ENCODE data around the gene E2F8.
"Not testable (repeated sequence)": the region's sequence is repeated elsewhere in the genome, so short reads cannot be mapped to it uniquely, and the experiment has no call there.

Gene E2F8, protein sequence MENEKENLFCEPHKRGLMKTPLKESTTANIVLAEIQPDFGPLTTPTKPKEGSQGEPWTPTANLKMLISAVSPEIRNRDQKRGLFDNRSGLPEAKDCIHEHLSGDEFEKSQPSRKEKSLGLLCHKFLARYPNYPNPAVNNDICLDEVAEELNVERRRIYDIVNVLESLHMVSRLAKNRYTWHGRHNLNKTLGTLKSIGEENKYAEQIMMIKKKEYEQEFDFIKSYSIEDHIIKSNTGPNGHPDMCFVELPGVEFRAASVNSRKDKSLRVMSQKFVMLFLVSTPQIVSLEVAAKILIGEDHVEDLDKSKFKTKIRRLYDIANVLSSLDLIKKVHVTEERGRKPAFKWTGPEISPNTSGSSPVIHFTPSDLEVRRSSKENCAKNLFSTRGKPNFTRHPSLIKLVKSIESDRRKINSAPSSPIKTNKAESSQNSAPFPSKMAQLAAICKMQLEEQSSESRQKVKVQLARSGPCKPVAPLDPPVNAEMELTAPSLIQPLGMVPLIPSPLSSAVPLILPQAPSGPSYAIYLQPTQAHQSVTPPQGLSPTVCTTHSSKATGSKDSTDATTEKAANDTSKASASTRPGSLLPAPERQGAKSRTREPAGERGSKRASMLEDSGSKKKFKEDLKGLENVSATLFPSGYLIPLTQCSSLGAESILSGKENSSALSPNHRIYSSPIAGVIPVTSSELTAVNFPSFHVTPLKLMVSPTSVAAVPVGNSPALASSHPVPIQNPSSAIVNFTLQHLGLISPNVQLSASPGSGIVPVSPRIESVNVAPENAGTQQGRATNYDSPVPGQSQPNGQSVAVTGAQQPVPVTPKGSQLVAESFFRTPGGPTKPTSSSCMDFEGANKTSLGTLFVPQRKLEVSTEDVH

DNA sequence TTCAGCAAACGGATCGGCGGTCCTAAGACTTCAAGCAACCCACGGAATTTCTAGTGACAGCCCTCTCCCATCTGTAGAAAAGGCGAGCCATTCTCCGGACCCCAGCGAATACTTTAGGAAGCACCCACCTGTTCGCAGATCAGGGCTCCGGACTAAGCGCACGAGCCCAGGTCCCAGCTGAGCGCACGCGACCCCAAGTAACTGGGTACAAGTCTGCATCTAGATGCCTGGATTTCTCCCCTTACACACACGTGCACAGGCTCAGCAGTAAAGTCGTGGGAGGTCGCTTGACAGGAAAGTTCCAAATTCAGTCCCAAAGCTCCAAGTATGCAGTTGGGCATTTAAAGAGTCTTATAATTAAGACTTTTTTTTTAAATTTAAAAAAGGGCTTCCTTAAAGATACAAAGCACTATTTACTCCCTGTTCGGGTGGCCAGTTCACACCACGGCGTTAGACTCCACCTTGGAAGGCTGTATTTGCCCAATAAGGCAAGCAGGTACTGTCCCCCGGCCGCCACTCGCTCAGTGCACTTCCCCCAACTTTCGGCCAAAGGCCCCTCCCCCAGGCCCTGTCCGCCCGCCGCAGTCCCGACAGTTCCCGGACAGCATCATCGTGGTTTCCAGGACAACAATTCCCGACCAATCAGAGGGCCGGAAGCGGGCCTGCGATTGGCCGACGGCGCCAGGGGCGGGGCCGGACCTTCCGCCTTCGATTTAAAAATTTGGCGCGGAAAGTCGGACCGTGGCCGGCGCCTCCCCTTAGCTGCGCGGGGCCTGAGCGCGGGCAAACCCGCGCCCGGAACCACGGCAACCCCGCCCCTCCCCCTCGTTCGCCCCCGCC is at the start of gene E2F8:
Gene E2F8 (minus strand): TSS at position 526 of the 840 bp plus-strand sequence. CDS start 824 bp downstream, outside the sequence.
- Mint-ChIP-seq H3K4me3 (peak within 1 kb of the TSS; percentile 88), H3K4me1 (peaks cover 17% of the 10 kb centered on the region), H3K9me3 (no peaks in the 10 kb centered on the region), H3K36me3 (ENCODE audit: low read depth) (peaks cover 28% of the 10 kb centered on the region), H3K27ac (peak within 1 kb of the TSS; percentile 49), H3K27me3 (peaks cover 44% of the 10 kb centered on the region)
- DNase-seq (peak; percentile 91), ATAC-seq (peak; percentile 88)

DNA sequence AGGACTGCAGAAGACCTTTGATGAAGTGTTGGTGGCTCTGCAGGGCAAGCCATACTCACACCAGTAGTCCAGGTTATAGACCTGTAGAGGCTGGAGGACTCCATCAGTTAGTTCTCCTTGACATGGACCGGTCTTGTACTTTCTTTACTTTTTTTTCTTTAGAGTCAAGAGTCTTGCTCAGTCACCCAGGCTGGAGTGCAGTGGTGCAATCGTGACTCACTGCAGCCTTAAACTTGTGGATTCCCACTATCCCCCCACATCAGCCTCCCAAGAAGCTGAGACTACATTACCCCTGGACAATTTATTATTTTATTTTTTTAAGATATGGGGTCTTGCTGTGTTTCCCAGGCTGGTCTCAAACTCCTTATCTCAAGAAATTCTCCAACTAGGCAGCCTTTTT is 49.6 kb upstream of the E2F8 start:
- no peaks in the 10 kb centered on the region for H3K4me1 Mint-ChIP-seq
- H3K36me3 Mint-ChIP-seq (ENCODE audit: low read depth) = no peaks in the 10 kb centered on the region
- no peak for DNase-seq
- no peaks in the 10 kb centered on the region for H3K9me3 Mint-ChIP-seq
- no peak for ATAC-seq
- peaks cover 10% of the 10 kb centered on the region for H3K27me3 Mint-ChIP-seq
- H3K4me3 Mint-ChIP-seq = no peak overlapping the region
- no peak overlapping the region for H3K27ac Mint-ChIP-seq

DNA sequence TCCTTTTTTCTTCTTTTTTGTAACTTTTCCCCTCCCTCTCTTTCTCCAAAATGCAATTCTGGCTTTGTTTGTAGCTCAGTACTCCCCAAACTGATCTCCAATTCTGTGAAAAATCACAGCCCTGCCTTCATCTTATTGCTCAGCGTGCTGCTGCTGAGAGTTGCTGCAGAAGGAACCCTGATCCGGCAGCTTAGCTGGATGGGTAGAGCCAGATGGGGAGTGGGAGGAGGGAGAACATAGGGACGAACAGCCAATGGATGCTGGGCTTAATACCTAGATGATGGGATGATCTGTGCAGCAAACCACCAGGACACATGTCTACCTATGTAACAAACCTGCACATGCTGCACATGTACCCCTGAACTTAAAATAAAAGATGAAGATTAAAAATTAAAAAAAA is 47.5 kb upstream of the E2F8 start:
- Mint-ChIP-seq H3K27ac (no peak overlapping the region), H3K9me3 (no peaks in the 10 kb centered on the region), H3K27me3 (peaks cover 10% of the 10 kb centered on the region), H3K36me3 (ENCODE audit: low read depth) (no peaks in the 10 kb centered on the region), H3K4me3 (no peak overlapping the region), H3K4me1 (peaks cover 8% of the 10 kb centered on the region)
- ATAC-seq (no peak), DNase-seq (no peak)

DNA sequence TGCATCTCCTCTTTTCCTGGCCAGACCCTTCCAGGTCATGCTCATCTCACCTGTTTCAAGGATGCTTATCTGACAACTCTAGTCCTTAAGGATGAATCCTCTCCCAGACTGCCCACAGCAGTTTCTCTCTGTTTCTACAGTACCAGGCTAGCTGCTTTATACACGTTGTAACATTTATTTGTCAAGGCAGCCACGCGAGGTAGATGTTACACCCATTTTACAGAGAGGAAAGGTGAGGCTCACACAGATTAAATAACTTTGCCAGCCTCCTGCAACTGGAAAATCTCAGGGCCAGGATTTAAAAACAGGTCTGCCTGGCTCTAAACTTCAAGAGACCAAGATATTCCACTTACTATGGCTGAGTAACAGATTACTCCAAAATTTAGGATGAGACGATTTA is 45.7 kb upstream of the E2F8 start:
- DNase-seq (no peak), ATAC-seq (no peak)
- H3K27ac Mint-ChIP-seq = no peak overlapping the region
- peaks cover 8% of the 10 kb centered on the region for H3K4me1 Mint-ChIP-seq
- no peaks in the 10 kb centered on the region for H3K36me3 Mint-ChIP-seq (ENCODE audit: low read depth)
- H3K9me3 Mint-ChIP-seq = no peaks in the 10 kb centered on the region
- H3K4me3 Mint-ChIP-seq = no peak overlapping the region
- H3K27me3 Mint-ChIP-seq = peaks cover 8% of the 10 kb centered on the region

DNA sequence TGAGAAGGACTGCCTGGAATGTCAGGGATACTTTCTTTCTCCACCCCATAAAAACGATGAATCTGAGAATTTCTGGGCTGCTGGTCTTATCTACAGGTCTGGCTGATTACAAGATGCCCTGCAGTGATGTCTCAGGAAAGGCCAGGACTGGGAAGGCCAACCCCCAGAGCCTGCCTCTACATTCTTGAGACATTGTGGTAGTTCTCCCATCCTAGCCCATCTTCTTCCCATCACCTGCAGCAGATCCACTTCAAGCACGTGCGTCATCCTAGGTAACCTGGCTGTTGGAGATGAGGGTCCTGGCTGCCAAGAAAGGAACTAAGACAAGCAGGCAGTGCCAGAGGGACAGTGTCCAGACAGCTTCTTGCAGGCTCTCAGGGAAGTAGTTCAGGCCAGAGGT is 44.1 kb upstream of the E2F8 start:
- ATAC-seq (no peak), DNase-seq (no peak)
- Mint-ChIP-seq H3K4me3 (no peak overlapping the region), H3K4me1 (peaks cover 10% of the 10 kb centered on the region), H3K27ac (no peak overlapping the region), H3K27me3 (peaks cover 5% of the 10 kb centered on the region), H3K36me3 (ENCODE audit: low read depth) (no peaks in the 10 kb centered on the region), H3K9me3 (no peaks in the 10 kb centered on the region)

DNA sequence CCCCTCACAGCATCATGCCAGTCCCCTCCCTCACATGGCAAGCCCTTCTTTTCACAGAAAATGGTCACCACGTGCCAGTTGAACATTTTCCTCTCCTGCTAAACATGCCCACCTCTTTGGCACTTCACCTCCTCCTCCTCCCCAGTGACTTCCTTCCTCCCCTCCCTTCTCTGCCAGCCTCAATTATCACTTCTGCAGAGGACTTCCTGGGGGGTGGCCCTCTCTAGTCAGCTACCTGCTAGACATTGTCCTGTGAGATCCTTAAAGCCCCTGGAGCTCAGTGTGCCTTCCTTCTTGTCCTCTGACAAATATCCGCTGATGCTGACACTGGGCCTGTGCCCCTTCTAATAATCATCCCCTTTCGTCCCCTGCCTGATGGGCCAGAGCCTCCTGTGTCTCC is 43.2 kb upstream of the E2F8 start:
- DNase-seq (no peak), ATAC-seq (no peak)
- Mint-ChIP-seq H3K36me3 (ENCODE audit: low read depth) (no peaks in the 10 kb centered on the region), H3K4me1 (peaks cover 10% of the 10 kb centered on the region), H3K27ac (no peak overlapping the region), H3K9me3 (no peaks in the 10 kb centered on the region), H3K27me3 (no peaks in the 10 kb centered on the region), H3K4me3 (no peak overlapping the region)

DNA sequence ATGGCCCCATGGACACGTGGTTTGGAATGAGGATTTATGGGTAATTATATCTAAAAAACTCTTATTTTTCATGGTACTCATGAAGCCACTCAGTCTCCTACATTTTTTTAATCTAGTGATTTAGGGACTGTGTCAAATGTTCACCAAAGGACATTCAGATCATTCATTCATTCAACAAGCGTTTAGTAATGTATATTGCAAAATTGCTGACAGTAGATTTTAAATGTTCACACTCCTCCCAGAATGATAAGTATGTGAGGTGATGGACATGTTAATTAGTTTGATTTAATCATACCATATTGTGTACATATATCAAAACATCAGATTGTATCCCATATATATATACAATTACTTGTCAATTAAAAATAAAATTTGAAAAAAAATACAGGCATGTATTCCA is 40.8 kb upstream of the E2F8 start:
- Mint-ChIP-seq H3K4me3 (no peak overlapping the region), H3K27ac (no peak overlapping the region), H3K9me3 (no peaks in the 10 kb centered on the region), H3K27me3 (no peaks in the 10 kb centered on the region), H3K36me3 (ENCODE audit: low read depth) (no peaks in the 10 kb centered on the region), H3K4me1 (peaks cover 10% of the 10 kb centered on the region)
- ATAC-seq (no peak), DNase-seq (no peak)

DNA sequence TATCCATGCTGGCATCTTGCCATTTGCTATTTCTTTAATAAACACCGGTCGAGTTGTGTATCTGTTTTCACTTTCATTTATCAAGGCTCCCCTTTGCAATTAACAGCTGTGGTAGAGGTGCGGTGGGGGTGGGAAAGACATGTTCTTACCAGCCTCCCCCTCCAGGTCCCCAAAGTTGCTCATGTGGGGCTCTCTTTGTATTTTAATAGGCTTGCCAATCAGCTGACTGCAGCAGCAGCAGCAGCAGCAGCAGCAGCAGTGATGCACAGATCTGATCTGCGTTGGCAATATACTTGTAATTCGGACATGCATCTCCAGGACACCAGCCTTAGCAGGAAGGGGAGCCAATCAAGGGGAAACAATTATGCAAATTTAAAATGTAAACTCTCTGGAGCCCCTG is 40.3 kb upstream of the E2F8 start:
- no peaks in the 10 kb centered on the region for H3K27me3 Mint-ChIP-seq
- H3K36me3 Mint-ChIP-seq (ENCODE audit: low read depth) = no peaks in the 10 kb centered on the region
- ATAC-seq = no peak
- H3K4me1 Mint-ChIP-seq = peaks cover 10% of the 10 kb centered on the region
- H3K4me3 Mint-ChIP-seq = no peak overlapping the region
- H3K9me3 Mint-ChIP-seq = no peaks in the 10 kb centered on the region
- no peak overlapping the region for H3K27ac Mint-ChIP-seq
- no peak for DNase-seq

DNA sequence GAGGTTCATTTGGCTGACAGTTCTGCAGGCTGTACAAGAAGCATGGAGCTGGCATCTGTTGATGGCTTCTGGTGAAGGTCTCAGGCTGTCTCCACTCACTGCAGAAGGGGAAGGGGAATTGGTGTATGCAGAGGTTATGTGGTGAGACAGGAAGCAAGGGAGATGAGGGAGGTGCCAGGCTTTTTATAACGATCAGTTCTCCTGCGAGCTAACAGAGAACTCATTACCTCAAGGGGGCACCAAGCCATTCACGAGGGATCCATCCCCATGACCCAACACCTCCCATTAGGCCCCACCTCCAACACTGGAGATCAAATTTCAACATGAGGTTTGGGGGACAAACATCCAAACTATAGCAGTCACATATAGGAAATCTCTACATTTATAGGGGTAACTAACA is 38.7 kb upstream of the E2F8 start:
- no peak for ATAC-seq
- H3K27me3 Mint-ChIP-seq = no peaks in the 10 kb centered on the region

DNA sequence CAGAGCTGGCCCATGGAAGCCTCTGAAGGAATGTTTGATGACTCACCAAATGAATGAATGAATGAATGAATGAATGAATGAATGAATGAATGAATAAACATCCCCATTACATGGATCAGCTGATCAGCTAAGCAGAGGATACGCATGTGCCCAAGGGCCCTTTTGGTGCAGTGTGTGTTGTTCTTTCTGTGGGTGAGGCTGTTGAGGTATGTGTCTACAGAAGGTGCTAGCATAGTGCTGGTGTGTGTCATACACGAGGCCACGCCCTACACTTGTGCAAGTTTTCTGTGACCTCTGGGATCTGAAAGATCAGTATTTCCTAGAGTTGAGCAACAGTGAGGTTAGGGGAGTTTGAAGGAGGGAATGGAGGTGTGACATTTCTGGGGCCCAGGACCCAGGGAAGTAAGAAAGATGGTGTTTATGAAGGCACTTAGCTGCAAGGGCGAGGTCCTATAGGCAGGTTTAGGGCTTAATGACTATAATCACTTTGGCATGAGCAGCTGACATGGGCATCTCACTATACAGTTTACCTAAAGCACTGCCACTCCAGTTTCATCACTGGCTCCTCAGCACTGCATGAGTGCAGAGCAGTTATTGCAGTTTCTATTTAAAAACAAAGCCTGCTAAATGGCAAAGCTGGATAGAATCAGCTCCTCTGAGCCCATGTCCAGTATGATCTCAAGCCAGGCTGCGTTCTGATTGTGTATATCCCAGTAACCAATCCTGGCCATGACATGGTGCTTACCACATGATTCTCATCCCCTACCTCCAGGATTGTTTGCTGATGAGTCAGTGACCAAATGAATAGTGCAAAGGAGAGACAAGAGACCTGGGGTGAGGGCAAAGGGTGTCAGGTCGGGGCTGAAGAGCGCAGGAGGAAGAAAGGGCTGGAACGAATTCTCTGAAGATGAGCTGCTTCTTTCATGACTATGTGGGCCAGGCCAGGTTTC is 36.4 kb upstream of the E2F8 start:
- DNase-seq (no peak), ATAC-seq (peak; percentile 43)
- Mint-ChIP-seq H3K9me3 (no peaks in the 10 kb centered on the region), H3K4me1 (peaks cover 1% of the 10 kb centered on the region), H3K27me3 (no peaks in the 10 kb centered on the region), H3K27ac (no peak overlapping the region), H3K36me3 (ENCODE audit: low read depth) (no peaks in the 10 kb centered on the region), H3K4me3 (no peak overlapping the region)

More for the DNA sequence above, 38.7 kb upstream of the E2F8 start:
- H3K4me3 Mint-ChIP-seq = no peak overlapping the region
- H3K36me3 Mint-ChIP-seq (ENCODE audit: low read depth) = no peaks in the 10 kb centered on the region
- H3K4me1 Mint-ChIP-seq = peaks cover 10% of the 10 kb centered on the region
- no peak for DNase-seq
- no peaks in the 10 kb centered on the region for H3K9me3 Mint-ChIP-seq
- H3K27ac Mint-ChIP-seq = no peak overlapping the region

DNA sequence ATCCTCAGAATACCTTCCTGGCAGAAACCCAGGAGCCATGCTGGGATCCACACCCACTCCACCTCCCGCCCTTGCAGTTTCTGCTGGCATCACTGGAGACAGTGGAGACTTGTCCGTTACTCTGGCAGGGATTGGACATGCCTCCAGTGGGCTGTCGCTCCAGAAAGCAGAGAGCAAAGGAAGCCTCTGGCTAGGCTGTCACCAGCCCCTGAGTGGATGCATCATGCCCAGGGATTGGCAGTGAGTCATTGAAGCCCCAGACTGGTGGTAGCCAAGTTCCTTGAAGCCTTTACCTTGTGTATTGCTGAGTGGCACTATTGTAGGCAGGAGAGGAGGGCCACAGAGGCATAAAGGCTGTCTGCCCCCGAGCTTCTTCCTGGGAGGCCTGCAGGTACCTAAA is 34.8 kb upstream of the E2F8 start:
- DNase-seq (no peak), ATAC-seq (peak; percentile 15)
- Mint-ChIP-seq H3K4me3 (no peak overlapping the region), H3K27ac (no peak overlapping the region), H3K27me3 (peaks cover 8% of the 10 kb centered on the region), H3K9me3 (no peaks in the 10 kb centered on the region), H3K36me3 (ENCODE audit: low read depth) (no peaks in the 10 kb centered on the region), H3K4me1 (peaks cover 1% of the 10 kb centered on the region)

DNA sequence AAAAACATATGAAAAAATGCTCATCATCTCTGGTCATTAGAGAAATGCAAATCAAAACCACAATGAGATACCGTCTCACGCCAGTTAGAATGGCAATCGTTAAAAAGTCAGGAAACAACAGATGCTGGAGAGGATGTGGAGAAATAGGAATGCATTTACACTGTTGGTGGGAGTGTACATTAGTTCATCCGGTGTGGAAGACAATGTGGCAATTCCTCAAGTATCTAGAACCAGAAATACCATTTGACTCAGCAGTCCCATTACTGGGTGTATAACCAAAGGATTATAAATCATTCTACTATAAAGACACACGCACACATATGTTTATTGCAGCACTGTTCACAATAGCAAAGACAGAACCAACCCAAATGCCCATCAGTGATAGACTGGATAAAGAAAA is 32.5 kb upstream of the E2F8 start:
- H3K27ac Mint-ChIP-seq; DNase-seq; H3K4me1 Mint-ChIP-seq; H3K9me3 Mint-ChIP-seq; H3K4me3 Mint-ChIP-seq; H3K36me3 Mint-ChIP-seq (ENCODE audit: low read depth); ATAC-seq: not testable (repeated sequence)
- peaks cover 17% of the 10 kb centered on the region for H3K27me3 Mint-ChIP-seq

DNA sequence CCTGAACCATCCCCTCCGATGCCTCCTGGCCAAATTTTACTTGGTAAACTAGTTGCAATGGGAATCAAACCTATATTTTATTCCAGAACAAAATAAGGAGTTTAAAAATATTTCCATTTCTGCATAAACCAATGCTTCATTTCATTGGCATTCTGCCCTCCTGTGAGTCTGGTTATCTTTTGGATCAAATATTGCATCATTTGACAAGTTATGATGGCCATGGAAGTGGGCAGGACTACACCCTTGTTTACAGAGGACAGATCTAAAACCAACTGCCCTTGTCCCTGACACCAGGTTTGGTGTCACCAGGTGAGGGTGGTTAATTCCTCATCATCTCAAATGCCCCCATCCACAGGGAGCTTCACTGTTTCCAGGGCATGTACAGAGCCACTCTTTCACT is 28.2 kb upstream of the E2F8 start:
- Mint-ChIP-seq H3K9me3 (no peaks in the 10 kb centered on the region), H3K36me3 (ENCODE audit: low read depth) (no peaks in the 10 kb centered on the region), H3K4me3 (no peak overlapping the region), H3K4me1 (no peaks in the 10 kb centered on the region), H3K27ac (no peak overlapping the region), H3K27me3 (peaks cover 25% of the 10 kb centered on the region)
- ATAC-seq (no peak), DNase-seq (no peak)
